ENCODE measurements around the gene NBEA.

The NBEA gene

DNA sequence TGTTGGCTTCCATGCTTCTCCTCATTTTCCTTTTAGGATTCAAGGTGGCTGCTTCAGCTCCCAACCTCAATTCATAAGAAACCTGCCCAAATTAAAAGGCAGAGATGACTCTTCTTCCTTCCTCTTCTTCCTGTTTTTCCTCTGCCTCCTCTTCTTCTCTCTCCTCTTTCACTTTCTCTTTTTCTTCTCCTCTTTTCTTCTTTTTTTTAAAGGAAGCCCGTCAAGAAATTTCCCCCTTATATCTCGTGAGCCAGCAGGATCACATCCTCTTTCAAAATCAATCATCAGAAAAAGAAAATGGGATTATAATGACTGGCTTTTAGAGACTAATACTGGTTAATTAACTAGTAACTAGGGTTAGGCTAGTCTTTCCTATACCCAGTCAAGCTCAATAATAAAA is 220.3 kb downstream of the NBEA start:
- in situ Hi-C loops (cut with MboI; ENCODE audit: low sequenced_read_pairs), result no loop called here

DNA sequence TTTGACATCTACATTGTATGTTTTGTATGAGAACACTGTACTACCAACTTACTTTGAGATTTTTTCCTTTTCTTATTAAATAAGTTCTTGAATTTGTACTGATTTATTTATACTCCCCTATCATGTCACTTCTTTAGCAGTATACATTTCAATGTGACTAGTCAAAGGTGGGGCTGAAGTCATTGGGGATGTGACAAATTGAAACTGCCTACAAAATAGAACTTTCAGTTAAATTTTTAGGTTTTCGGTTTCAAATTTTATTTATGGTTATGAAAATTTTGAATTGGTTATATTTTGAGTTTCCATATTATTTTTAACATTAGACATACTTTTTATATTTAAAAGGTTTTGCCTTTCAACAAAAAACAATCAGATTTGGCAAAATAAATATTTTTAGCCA is 221.6 kb downstream of the NBEA start:
- in situ Hi-C loops (cut with MboI; ENCODE audit: low sequenced_read_pairs), result no loop called here

DNA sequence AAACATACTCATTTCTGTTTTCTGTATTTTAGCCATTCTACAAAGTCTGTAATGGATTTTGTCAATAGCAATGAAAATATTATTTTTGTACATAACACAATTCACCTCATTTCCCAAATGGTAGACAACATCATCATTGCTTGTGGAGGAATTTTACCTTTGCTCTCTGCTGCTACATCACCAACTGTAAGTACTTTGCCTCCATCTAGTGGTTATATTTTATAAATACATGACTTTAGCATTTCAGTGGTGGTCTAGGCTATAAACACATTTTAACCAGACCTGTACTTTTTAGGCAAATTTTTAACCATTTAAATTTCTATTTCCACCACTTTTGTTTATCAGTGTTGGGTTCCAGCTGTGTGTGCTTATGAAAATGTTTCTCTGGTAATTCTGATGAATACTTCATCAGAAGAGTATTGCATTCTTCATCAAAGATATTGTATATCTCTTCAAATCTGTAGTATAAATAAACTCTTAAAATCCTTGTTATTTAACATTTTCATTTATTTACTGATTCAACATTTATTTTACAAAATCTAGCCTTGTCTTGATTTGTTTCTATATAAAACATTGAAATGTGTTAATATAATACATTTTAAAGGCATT is 222.4 kb downstream of the NBEA start:
- in situ Hi-C loops (cut with MboI; ENCODE audit: low sequenced_read_pairs), result no loop called here

DNA sequence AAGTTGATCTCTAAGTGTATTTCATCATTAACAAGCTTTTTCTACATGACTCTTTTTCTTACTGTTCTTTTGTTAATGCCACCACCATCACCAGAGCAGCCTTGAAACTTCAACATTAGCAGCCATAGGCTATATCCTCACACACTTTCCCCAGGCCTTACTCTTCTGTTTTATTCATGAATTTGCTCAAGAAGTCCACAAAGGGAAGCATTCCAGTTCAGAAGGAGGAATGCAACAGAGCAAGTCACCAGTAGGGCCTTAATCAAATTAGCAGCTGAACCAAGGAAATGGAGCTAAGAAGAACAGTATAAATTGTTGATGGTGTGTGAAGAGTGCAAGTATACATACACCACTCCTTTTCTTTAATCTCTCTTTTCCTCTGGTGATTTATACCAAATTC is 223.1 kb downstream of the NBEA start:
- in situ Hi-C loops (cut with MboI; ENCODE audit: low sequenced_read_pairs), result no loop called here

DNA sequence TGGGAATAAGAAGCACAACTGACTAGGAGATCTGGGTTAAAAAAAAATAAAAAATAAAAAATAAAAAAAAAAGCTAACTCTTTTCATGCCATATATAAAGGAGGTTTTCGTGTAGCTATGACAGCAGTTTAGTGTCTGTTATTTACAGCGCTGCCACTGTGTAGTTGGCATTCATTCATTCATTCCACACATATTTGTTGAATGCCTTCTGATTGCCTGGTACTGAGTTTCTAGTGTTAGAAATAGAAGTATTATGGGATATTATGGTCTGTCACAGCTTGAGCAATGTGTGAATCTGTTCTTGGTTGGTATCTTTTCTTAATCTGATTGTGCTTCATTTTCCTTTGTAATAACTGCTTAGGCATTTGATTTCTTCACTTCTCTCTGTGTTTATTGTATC is 237.4 kb downstream of the NBEA start:
- in situ Hi-C loops (cut with MboI; ENCODE audit: low sequenced_read_pairs), result no loop called here

DNA sequence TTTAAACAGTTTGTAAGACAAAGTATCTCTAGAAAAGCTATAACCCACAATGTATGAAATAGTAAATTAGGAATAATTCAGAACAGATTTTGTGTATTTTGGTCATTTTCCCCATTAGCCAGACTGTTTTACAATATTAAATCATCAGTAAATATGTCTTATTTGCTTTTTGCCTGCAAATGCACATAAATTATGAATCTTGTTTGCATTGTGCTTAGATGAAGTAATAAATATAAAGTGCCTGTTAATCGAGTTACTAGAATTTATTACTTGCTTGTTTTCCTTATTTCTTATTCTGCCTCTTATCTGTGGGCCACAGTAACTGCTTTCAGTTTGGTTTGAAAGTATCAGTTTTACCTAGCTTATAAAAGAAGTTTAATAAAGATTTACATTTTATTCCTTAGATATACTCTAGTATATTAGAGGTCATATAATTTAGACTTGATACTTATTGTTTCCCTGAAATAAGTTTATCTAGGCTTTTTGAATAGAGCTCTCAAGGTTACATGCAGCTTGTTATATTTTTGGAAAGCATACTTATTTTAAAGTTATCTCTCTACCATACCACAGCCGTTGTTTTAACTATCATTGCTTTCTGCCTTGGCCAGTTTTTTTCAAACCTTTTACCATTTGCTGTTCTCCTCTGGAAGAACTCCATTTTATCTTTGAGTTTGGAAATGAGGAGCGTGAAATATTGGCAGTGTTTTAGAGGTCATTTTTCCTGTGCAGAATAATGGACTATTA is 238.0 kb downstream of the NBEA start:
- in situ Hi-C loops (cut with MboI; ENCODE audit: low sequenced_read_pairs), result no loop called here

DNA sequence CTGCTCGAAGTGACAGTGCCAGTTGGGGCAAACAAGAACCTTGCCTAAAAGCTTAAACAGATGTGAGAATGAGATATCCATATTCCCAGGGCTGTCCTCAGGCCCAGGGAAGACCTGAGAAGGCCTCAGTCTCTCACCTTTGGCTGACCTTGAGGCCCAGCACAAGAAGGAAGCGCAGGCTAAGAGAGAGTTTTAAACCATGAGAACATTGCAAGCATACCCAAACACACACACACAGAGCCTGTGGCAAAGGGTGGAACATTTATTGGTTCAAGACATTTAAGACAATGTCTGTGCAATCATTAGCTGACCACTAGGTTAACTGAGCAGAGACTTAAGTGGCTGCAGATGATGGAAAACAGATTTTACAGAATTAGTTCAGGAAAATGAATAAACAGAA is 248.2 kb downstream of the NBEA start:
- in situ Hi-C loops (cut with MboI; ENCODE audit: low sequenced_read_pairs), result no loop called here

DNA sequence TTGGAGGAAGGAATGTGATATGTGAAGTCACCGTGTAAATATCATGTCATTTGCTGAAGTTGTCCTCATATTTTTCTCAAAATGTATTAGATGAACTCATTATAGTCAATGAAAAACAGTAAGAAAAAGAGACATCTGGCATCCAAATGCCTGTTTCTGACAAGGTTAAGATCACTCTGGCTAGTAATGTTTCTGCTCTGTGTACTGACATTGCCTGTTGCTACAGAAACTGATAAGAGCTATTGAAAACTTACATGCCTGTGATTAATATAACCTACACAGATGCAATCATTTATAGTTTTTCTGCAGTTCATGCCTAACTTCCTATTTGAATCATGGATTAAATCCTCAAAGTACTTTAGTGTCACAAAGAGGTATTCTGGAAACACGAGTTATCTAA is 249.8 kb downstream of the NBEA start:
- in situ Hi-C loops (cut with MboI; ENCODE audit: low sequenced_read_pairs), result no loop called here

DNA sequence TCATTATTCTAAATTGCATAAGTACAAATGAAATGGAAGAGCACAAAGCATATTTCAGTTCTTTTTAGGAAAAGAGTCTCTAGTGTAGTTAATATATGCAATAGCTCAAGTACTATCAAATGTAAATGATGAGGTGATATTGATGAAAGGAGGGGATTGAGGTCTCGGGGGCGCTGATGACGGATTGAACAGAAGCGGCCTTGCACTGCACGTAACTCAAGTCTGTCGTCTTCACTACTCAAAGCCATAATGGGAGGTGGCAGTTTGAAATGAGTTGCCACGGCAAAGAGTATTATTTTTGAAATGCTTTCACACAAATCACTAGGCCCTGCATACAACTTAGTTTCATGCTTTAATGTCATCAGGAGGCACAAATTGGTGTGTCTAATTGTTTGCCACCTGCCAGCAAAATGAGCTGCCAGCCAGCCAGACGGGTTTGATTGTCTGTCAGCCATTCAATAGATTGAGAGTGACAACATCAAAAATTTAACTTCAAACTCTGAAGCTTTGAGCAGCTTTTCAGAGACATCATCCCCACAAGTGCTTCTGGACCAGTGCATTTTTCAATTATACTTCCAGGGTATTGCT is 256.6 kb downstream of the NBEA start:
- in situ Hi-C loops (cut with MboI; ENCODE audit: low sequenced_read_pairs), result no loop called here

DNA sequence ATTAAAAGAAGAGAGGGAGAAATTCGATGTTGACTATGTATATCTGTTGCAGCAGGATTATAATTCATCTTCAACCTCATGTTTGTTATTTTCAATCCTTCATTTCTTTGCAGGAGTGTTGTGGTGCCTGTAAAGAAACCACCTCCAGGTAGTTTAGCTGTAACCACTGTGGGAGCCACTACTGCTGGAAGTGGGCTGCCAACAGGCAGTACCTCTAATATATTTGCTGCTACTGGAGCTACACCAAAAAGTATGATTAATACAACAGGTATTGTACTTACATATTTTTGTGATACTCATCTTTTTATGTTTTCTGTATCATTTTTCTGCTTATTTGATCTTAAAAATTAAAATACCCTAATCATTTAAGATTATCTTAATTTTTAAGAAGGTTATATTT is 266.5 kb downstream of the NBEA start:
- in situ Hi-C loops (cut with MboI; ENCODE audit: low sequenced_read_pairs), result no loop called here

DNA sequence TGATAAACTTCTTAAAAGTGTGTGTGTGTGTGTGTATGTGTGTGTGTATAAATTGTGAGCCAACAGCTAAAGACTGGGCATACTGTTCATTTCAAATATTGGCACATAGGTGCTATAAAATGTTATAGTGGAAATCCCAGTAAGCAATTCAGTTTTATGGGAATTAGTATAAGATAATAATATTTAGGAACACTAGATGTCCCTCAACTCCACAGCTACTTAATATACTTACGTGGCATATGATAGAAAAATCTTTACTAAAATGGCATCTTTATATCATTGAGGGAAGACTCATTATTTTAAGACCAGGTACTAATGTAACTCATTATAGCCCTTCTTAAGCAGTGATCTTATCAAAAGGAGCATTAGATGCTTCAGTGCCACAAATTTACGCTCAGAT is 268.2 kb downstream of the NBEA start:
- in situ Hi-C loops (cut with MboI; ENCODE audit: low sequenced_read_pairs), result no loop called here

DNA sequence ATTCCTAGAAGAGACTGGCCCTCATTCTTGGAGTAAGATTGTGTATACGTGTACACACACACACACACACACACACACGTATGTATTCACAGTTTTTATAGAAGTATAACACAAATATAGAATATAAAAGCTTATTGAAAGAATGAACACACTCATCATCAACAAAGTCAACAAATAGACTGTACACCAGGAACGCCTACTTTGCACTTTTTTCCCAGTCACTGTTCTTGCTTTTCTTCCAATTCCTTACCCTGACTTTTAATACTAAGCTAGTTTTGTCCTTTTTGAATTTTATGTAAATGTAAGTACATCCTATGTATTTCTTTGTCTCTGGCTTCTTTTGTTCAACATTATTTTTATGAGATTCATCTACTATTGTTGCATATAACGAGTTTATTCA is 269.9 kb downstream of the NBEA start:
- in situ Hi-C loops (cut with MboI; ENCODE audit: low sequenced_read_pairs), result no loop called here

DNA sequence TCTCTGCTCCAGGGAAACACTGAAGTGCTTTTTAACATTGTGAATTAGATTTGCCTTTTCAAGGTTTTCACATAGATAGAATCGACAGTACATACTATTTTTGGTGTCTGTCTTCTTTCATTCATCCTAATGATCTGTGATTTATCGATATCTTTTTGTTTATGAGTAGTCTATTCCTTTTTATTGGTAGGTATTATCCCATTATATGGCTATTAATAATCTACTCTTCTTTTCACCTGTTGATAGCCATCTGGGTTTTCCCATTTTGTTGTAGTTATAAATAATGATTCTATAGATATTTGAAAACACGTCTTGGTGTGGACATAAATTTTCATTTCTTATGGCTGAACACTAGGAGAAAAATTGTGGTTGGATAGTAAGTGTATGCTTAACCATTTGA is 271.8 kb downstream of the NBEA start:
- in situ Hi-C loops (cut with MboI; ENCODE audit: low sequenced_read_pairs), result no loop called here

DNA sequence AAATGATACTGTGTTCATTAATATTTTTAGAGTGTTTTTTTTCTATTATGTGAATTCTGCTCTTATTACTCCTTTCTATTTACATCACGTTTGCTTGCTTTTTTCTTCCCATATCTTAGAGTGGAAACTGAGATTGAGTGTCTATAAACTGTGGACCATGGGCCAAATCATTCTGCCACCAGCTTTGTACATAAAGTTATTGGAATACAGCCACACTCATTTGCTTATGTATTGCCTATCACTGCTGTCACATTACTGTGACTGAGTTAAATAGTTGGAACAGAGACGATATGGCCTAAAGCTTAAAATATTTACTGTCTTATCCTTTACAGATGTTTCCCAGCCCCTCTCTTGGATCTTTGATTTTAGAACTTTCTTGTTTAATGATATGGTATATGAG is 274.1 kb downstream of the NBEA start:
- in situ Hi-C loops (cut with MboI; ENCODE audit: low sequenced_read_pairs), result no loop called here

DNA sequence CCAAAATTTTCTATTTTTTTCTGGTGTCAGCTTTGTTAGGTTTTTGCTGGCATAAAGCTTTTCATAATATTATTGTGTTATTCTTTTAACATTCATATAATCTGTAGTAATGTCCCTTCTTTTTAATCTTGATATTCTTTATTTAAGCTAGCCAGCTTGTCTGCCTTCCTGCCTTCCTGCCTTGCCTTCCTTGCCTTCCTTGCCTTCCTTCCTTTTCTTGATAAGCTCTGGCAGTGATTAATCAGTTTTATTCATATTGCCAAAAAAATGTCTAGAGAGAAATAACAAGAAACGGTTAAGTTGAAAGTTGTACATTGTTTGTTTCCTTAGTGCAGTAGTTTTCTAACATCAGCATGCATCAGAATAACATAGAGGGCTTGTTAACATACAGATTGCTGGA is 277.0 kb downstream of the NBEA start:
- in situ Hi-C loops (cut with MboI; ENCODE audit: low sequenced_read_pairs), result no loop called here

DNA sequence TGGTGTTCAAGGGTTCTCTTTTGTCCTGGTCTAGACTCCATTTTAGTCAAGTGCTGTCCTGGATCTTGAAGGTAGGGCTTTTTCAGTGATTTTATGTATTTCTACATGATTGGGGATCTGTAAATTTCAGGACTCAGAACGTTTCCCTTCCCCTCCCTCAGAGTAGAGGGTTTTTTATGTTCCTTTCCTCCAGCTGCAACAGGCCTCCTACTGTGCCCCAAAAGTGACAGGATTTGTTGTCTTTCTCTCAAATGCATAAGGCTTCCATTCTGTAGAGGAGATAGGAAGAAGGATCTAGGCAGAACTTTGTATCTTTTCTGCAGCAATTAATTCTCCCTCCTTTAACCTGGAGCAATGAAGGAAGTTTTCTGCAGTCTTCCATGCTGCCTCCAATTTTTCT is 283.1 kb downstream of the NBEA start:
- in situ Hi-C loops (cut with MboI; ENCODE audit: low sequenced_read_pairs), result no loop called here

DNA sequence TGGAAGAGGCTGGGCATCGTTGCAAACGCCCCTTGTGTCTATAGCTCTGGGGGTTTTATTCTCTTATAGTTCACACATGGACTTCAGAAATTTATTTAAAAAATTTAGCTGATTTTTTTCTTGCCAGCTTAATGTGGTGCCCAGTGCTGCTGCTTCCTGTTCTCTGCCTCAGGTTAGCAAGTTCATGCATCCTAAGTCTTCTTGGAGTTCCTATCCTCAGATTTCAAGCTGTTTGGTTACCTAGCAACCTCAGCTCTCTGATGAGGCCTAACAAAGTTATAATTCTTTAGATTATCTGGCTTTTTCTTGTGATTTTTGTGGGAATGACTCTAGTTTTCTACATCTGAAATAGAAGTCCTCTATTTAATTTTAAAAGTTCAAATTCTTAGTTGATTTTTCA is 283.5 kb downstream of the NBEA start:
- in situ Hi-C loops (cut with MboI; ENCODE audit: low sequenced_read_pairs), result no loop called here

DNA sequence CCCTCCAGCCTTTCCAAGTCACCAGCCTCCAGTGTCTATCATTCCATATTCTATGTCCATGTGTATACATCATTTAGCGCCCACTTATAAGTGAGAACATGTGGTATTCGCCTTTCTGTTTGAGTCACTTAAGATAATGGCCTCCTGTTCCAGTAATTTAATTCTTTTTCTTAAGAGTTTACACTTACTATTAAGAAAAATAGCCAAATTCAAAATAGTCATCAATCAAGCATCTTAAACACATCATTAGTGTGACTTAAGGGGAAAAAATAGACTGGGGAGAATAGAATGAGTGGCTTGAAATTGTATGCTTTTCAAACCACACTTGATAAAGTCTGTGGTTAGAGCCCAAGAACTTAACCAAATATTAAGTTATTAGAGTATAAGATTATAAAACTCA is 286.5 kb downstream of the NBEA start:
- in situ Hi-C loops (cut with MboI; ENCODE audit: low sequenced_read_pairs), result no loop called here

DNA sequence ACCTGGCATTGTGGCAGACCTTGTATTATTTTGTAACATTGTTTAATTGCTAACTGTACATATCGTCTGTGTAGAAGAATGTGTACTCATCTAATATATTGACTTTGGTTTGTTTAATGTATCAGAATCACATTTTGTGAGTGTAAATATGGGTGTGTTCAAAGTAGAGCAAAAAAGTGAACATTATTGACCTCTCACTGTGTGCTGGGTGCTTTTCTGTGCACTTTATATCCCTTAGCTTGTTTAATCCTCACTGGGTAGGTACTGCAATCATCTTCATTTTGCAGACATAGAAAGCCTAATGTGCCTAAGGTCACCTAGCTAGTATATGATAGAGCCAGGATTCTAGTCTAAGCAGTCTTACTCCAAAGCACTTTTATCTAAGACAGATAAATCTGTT is 289.4 kb downstream of the NBEA start:
- in situ Hi-C loops (cut with MboI; ENCODE audit: low sequenced_read_pairs), result no loop called here

DNA sequence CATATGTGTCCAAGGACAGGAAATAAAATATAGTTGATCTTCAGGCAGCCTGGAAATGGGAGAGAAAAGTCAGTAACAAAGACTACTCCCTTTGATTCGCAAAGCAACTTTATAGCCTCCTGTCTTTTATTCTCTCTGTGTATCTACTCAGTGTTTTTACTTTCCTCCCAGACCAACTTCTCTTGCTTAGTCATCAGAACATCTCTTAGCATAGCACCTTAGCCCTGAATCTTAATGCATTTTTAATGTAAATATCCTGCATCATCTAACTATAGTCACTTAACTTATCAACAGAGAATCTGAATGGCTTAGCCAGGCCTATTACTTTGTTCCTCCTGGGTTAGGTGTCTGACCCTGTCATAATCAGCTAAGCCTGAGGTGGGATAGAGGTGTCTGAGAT is 296.2 kb downstream of the NBEA start:
- in situ Hi-C loops (cut with MboI; ENCODE audit: low sequenced_read_pairs), result no loop called here

DNA sequence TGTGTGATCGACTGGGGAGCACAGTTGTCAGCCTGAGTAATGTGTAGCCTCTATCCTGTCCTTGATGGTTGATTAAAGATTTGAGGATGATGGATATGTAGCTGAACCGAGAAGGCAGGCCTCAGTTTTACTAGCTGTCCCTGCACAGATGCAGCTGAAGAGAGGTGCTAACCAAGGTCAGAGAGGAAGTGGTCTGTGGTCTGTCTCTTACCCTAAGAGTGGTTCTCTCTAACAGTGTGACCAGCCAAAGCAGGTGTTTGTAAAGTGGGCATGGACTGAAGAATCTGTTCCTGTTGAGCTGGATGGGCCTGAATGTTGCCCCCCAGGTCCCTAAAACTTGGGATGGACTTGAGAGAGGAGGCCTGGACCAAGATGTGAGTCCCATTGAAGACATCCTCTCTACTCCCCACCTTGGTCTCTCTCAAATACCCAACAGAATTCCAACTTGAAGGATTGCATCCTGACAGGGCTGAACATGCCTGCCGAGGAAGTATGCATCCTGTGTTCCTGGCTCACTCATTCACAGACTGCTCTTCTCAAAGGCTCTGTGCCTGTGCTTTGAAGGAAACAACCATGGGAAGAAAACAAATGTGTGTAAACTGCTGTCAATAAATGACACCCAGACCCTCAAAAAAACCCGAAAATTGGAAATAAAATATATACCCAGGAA is 310.6 kb downstream of the NBEA start:
- in situ Hi-C loops (cut with MboI; ENCODE audit: low sequenced_read_pairs), result no loop called here

DNA sequence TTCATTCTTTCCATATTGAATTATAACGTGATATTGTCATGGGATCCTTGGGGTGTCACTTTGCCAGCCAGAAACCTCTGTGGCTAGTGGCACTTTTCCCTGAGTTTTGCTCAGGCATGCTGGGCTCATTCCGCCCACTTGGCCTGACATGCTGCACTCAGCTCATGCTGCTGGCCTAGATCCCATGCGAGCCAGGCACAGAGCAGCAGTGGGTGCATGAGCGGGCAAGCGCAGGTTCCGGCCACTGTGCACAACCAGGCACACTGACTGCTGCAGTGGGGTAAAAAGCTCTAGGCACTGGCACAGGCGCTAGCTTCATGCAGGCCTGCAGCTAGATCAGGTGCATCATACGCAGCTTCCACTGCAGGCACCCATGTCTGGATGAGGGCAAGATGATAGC is 313.2 kb downstream of the NBEA start:
- in situ Hi-C loops (cut with MboI; ENCODE audit: low sequenced_read_pairs), result no loop called here
